IPS-18a (cell line): ENCODE results near the gene STEAP2.
"Not testable (repeated sequence)": the region's sequence is repeated elsewhere in the genome, so short reads cannot be mapped to it uniquely, and the experiment has no call there.

Experiments
- H3K27ac ChIP-seq: one replicate; pipeline ENCODE4 v1.5.1; 2013; ENCODE audit warnings: low read length
- H3K27me3 ChIP-seq: one replicate; pipeline ENCODE4 v1.6.1; 2013; ENCODE audit warnings: mild to moderate bottlenecking, low read length; ENCODE audit not compliant: control insufficient read depth, insufficient read depth
- H3K36me3 ChIP-seq: one replicate; pipeline ENCODE4 v1.6.1; 2013; ENCODE audit warnings: low read depth, low read length; ENCODE audit not compliant: control insufficient read depth
- H3K4me1 ChIP-seq: one replicate; pipeline ENCODE4 v1.6.1; 2013; ENCODE audit warnings: low read depth, low read length; ENCODE audit not compliant: control insufficient read depth
- H3K4me3 ChIP-seq: one replicate; pipeline ENCODE4 v1.5.1; 2013; ENCODE audit warnings: low read length
- H3K9ac ChIP-seq: one replicate; pipeline ENCODE4 v1.6.1; 2013; ENCODE audit warnings: mild to moderate bottlenecking, low read length, moderate library complexity
- H3K9me3 ChIP-seq: one replicate; pipeline ENCODE4 v1.6.1; 2013; ENCODE audit warnings: low read depth, low read length; ENCODE audit not compliant: control insufficient read depth

Gene STEAP2

GRCh38 chr7:90178679-90179278 is 32.8 kb upstream of the STEAP2 start:
- Histone ChIP-seq H3K9ac (no peak overlapping the region), H3K4me3 (no peak overlapping the region), H3K27ac (no peak overlapping the region), H3K9me3 (no peaks in the 10 kb centered on the region), H3K4me1 (peaks cover 8% of the 10 kb centered on the region), H3K36me3 (no peaks in the 10 kb centered on the region), H3K27me3 (no peaks in the 10 kb centered on the region)

- H3K9me3 ChIP-seq = no peaks in the 10 kb centered on the region
- peaks cover 8% of the 10 kb centered on the region for H3K4me1 ChIP-seq
- no peak overlapping the region for H3K27ac ChIP-seq
- H3K27me3 ChIP-seq = no peaks in the 10 kb centered on the region
- H3K4me3 ChIP-seq = no peak overlapping the region
- no peak overlapping the region for H3K9ac ChIP-seq
- no peaks in the 10 kb centered on the region for H3K36me3 ChIP-seq
Measured at GRCh38 chr7:90180011-90180585, 31.4 kb upstream of the STEAP2 start.

GRCh38 chr7:90180649-90181048 is 30.9 kb upstream of the STEAP2 start:
- Histone ChIP-seq H3K27me3 (no peaks in the 10 kb centered on the region), H3K27ac (peak overlapping the region; percentile 10), H3K4me1 (peaks cover 8% of the 10 kb centered on the region), H3K9me3 (no peaks in the 10 kb centered on the region), H3K9ac (no peak overlapping the region), H3K4me3 (no peak overlapping the region), H3K36me3 (no peaks in the 10 kb centered on the region)

GRCh38 chr7:90181485-90181884 is 30.1 kb upstream of the STEAP2 start:
- H3K4me1 ChIP-seq = peaks cover 8% of the 10 kb centered on the region
- H3K36me3 ChIP-seq = no peaks in the 10 kb centered on the region
- no peaks in the 10 kb centered on the region for H3K9me3 ChIP-seq
- H3K27me3 ChIP-seq = no peaks in the 10 kb centered on the region
- no peak overlapping the region for H3K9ac ChIP-seq
- H3K27ac ChIP-seq = no peak overlapping the region
- no peak overlapping the region for H3K4me3 ChIP-seq

GRCh38 chr7:90186290-90186689 is 25.2 kb upstream of the STEAP2 start:
- H3K9me3 ChIP-seq, H3K4me1 ChIP-seq, H3K9ac ChIP-seq, H3K4me3 ChIP-seq, H3K27me3 ChIP-seq, H3K36me3 ChIP-seq, H3K27ac ChIP-seq: not testable (repeated sequence)

- H3K4me1 ChIP-seq = no peaks in the 10 kb centered on the region
- H3K9me3 ChIP-seq = peaks cover 11% of the 10 kb centered on the region
- no peak overlapping the region for H3K4me3 ChIP-seq
- no peaks in the 10 kb centered on the region for H3K27me3 ChIP-seq
- H3K9ac ChIP-seq = no peak overlapping the region
- no peak overlapping the region for H3K27ac ChIP-seq
- no peaks in the 10 kb centered on the region for H3K36me3 ChIP-seq
Measured at GRCh38 chr7:90187507-90188050, 24.0 kb upstream of the STEAP2 start.

GRCh38 chr7:90188281-90188680 is 23.3 kb upstream of the STEAP2 start:
- no peak overlapping the region for H3K4me3 ChIP-seq

GRCh38 chr7:90190995-90191394 is 20.5 kb upstream of the STEAP2 start:
- no peak overlapping the region for H3K27ac ChIP-seq
- no peaks in the 10 kb centered on the region for H3K4me1 ChIP-seq
- H3K36me3 ChIP-seq = no peaks in the 10 kb centered on the region
- H3K9ac ChIP-seq = no peak overlapping the region
- H3K27me3 ChIP-seq = no peaks in the 10 kb centered on the region
- H3K9me3 ChIP-seq = peaks cover 11% of the 10 kb centered on the region
- H3K4me3 ChIP-seq = no peak overlapping the region

More at GRCh38 chr7:90188281-90188680, 23.3 kb upstream of the STEAP2 start:
- no peak overlapping the region for H3K27ac ChIP-seq
- H3K9me3 ChIP-seq = peaks cover 11% of the 10 kb centered on the region
- no peak overlapping the region for H3K9ac ChIP-seq
- H3K27me3 ChIP-seq = no peaks in the 10 kb centered on the region
- H3K36me3 ChIP-seq = no peaks in the 10 kb centered on the region
- H3K4me1 ChIP-seq = no peaks in the 10 kb centered on the region

- Histone ChIP-seq H3K27ac (no peak overlapping the region), H3K4me3 (no peak overlapping the region), H3K4me1 (no peaks in the 10 kb centered on the region), H3K9ac (no peak overlapping the region), H3K36me3 (no peaks in the 10 kb centered on the region), H3K9me3 (peaks cover 11% of the 10 kb centered on the region), H3K27me3 (no peaks in the 10 kb centered on the region)
Measured at GRCh38 chr7:90191648-90192047, 19.9 kb upstream of the STEAP2 start.

- H3K9ac ChIP-seq = no peak overlapping the region
- no peaks in the 10 kb centered on the region for H3K4me1 ChIP-seq
- H3K4me3 ChIP-seq = no peak overlapping the region
- no peaks in the 10 kb centered on the region for H3K36me3 ChIP-seq
- H3K27me3 ChIP-seq = no peaks in the 10 kb centered on the region
- no peak overlapping the region for H3K27ac ChIP-seq
- peaks cover 11% of the 10 kb centered on the region for H3K9me3 ChIP-seq
Measured at GRCh38 chr7:90192876-90193750, 18.4 kb upstream of the STEAP2 start.

- Histone ChIP-seq H3K36me3 (no peaks in the 10 kb centered on the region), H3K27ac (no peak overlapping the region), H3K9ac (no peak overlapping the region), H3K9me3 (peaks cover 9% of the 10 kb centered on the region), H3K4me3 (no peak overlapping the region), H3K27me3 (no peaks in the 10 kb centered on the region), H3K4me1 (no peaks in the 10 kb centered on the region)
Measured at GRCh38 chr7:90194911-90195809, 16.4 kb upstream of the STEAP2 start.
